SU-DHL-6 (cell line): Measurements from ENCODE around the gene SEMA6A.

ENCODE experiments used
- H2AFZ ChIP-seq: fragments of 200-600 bp; sonication (generic); 2 replicates; pipeline ENCODE4 v1.6.1; 2014; ENCODE audit warnings: low read depth, mild to moderate bottlenecking, moderate library complexity, mixed read lengths, antibody characterized with exemption, low read length; ENCODE audit not compliant: severe bottlenecking
- H3F3A ChIP-seq: fragments of 200-600 bp; shearing (Covaris generic); 2 replicates; pipeline ENCODE4 v1.6.0; 2016; ENCODE audit warnings: antibody characterized with exemption, mild to moderate bottlenecking; ENCODE audit not compliant: insufficient read depth
- H3K27ac ChIP-seq: fragments of 200-600 bp; sonication (generic); 2 replicates; pipeline ENCODE4 v1.5.1; 2016; ENCODE audit warnings: low read depth, mild to moderate bottlenecking, low read length, moderate library complexity, mixed read lengths
- H3K27me3 ChIP-seq: fragments of 200-600 bp; sonication (generic), shearing (Covaris generic); 2 replicates; pipeline ENCODE4 v1.6.0; 2014; ENCODE audit warnings: mild to moderate bottlenecking, low read length
- H3K36me3 ChIP-seq: fragments of 200-600 bp; sonication (generic); 2 replicates; pipeline ENCODE4 v1.6.1; 2014; ENCODE audit warnings: mild to moderate bottlenecking, low read length, mixed read lengths
- H3K4me2 ChIP-seq: fragments of 300-600, 200-600 bp; shearing (Covaris generic), sonication (generic); 2 replicates; pipeline ENCODE4 v1.6.0; 2014; ENCODE audit warnings: low read length, low read depth, mild to moderate bottlenecking; ENCODE audit not compliant: poor library complexity, severe bottlenecking
- H3K4me3 ChIP-seq: fragments of 200-600 bp; sonication (generic); 2 replicates; pipeline ENCODE4 v1.5.1; 2014; ENCODE audit warnings: antibody characterized with exemption, low read length, mild to moderate bottlenecking, mixed read lengths; ENCODE audit not compliant: insufficient read depth, poor library complexity, severe bottlenecking
- H3K79me2 ChIP-seq: fragments of 200-600 bp; sonication (generic); 2 replicates; pipeline ENCODE4 v1.6.1; 2014; ENCODE audit warnings: mild to moderate bottlenecking, low read length, moderate library complexity; ENCODE audit not compliant: insufficient read depth
- H3K9ac ChIP-seq: fragments of 200-600 bp; sonication (generic); 2 replicates; pipeline ENCODE4 v1.7.0; 2014; ENCODE audit warnings: mild to moderate bottlenecking, low read length
- H3K9me2 ChIP-seq: fragments of 200-600 bp; sonication (generic); replicated peaks from 2 replicates; pipeline ENCODE4 v1.6.1; 2014; ENCODE audit warnings: low read length; ENCODE audit not compliant: insufficient read depth
- H3K9me3 ChIP-seq: fragments of 200-600 bp; sonication (generic); 2 replicates; pipeline ENCODE4 v1.6.1; 2014; ENCODE audit warnings: low read length, mixed read lengths; ENCODE audit not compliant: insufficient read depth
- H4K20me1 ChIP-seq: fragments of 200-600 bp; sonication (generic); 2 replicates; pipeline ENCODE4 v1.6.1; 2014; ENCODE audit warnings: low read depth, mild to moderate bottlenecking, antibody characterized with exemption, low read length, moderate library complexity, mixed read lengths
- EZH2phosphoT487 ChIP-seq: fragments of 200-600 bp; sonication (generic), shearing (Covaris generic); conservative IDR thresholded peaks from 2 replicates; pipeline ENCODE4 v1.6.1; 2018; ENCODE audit warnings: mild to moderate bottlenecking, antibody characterized with exemption, low read length, moderate library complexity, mixed read lengths
- TF ChIP-seq, protein P1 (sequence below): fragments of 200-600 bp; sonication (generic); IDR thresholded peaks from one replicate; pipeline ENCODE4 v1.5.1; 2017; ENCODE audit warnings: antibody characterized with exemption, mild to moderate bottlenecking, low read length, moderate library complexity; ENCODE audit not compliant: insufficient read depth, poor library complexity, severe bottlenecking

Gene SEMA6A

DNA sequence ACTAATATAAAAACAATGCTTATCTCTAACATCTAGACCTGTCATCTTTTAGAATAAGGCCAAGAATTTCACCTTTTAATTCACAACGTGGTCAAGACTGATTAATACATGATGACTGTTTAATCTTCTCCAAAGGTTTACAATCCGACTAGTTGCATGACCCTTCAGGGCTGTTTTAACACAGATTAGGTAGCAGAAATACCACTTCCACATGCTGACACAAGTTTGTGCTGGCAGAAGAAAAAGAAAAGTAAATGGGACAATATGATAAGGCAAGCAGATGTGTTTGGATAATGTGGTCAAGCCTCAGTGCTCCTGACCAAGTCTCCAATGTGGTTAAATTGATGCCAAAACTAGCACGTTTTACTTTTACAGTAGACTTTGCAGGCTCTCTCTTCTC is 31.1 kb downstream of the SEMA6A start:
- Histone ChIP-seq H4K20me1 (no peaks in the 10 kb centered on the region), H3K4me2 (no peak overlapping the region), H3K27me3 (no peaks in the 10 kb centered on the region)

DNA sequence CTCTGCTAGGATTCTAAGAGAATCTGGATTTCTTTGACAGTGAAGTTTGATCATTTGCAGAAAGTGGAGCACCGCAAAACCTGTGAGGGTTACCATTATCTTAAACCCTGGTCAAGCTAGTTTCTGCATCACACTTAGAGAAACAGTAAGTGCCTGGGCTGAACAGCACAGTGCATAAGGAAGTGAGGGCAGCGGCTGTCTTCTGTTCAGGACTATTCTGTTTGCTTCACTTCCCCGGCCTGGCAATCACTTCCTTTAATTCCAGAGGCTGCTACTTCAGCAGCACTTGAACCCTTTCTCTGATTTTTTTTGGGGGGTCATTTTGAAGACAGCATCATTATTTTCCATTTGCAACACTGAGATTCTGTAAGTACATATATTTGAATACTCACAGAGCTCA is 32.0 kb downstream of the SEMA6A start:
- Histone ChIP-seq H3K4me3 (no peak overlapping the region), H3F3A (no peaks in the 10 kb centered on the region), H3K9ac (no peak overlapping the region), H3K27me3 (no peaks in the 10 kb centered on the region), H3K9me2 (no peaks in the 10 kb centered on the region), H3K36me3 (no peaks in the 10 kb centered on the region), H3K9me3 (peaks cover 7% of the 10 kb centered on the region; the same call in 1 of the 2 replicates), H2AFZ (no peak overlapping the region), H4K20me1 (no peaks in the 10 kb centered on the region), H3K27ac (no peak overlapping the region), H3K4me2 (no peak overlapping the region), H3K79me2 (no peaks in the 10 kb centered on the region)
- no peak for TF ChIP-seq EZH2phosphoT487
- TF ChIP-seq, protein P1, sequence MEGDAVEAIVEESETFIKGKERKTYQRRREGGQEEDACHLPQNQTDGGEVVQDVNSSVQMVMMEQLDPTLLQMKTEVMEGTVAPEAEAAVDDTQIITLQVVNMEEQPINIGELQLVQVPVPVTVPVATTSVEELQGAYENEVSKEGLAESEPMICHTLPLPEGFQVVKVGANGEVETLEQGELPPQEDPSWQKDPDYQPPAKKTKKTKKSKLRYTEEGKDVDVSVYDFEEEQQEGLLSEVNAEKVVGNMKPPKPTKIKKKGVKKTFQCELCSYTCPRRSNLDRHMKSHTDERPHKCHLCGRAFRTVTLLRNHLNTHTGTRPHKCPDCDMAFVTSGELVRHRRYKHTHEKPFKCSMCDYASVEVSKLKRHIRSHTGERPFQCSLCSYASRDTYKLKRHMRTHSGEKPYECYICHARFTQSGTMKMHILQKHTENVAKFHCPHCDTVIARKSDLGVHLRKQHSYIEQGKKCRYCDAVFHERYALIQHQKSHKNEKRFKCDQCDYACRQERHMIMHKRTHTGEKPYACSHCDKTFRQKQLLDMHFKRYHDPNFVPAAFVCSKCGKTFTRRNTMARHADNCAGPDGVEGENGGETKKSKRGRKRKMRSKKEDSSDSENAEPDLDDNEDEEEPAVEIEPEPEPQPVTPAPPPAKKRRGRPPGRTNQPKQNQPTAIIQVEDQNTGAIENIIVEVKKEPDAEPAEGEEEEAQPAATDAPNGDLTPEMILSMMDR = no peak

More for the DNA sequence above, 31.1 kb downstream of the SEMA6A start:
- Histone ChIP-seq H3K9me2 (no peaks in the 10 kb centered on the region), H3K9ac (no peak overlapping the region), H2AFZ (no peak overlapping the region), H3F3A (no peaks in the 10 kb centered on the region), H3K79me2 (no peaks in the 10 kb centered on the region), H3K9me3 (peaks cover 7% of the 10 kb centered on the region; the same call in 1 of the 2 replicates), H3K4me3 (no peak overlapping the region), H3K36me3 (no peaks in the 10 kb centered on the region), H3K27ac (no peak overlapping the region)
- TF ChIP-seq, protein P1 = no peak
- no peak for TF ChIP-seq EZH2phosphoT487

DNA sequence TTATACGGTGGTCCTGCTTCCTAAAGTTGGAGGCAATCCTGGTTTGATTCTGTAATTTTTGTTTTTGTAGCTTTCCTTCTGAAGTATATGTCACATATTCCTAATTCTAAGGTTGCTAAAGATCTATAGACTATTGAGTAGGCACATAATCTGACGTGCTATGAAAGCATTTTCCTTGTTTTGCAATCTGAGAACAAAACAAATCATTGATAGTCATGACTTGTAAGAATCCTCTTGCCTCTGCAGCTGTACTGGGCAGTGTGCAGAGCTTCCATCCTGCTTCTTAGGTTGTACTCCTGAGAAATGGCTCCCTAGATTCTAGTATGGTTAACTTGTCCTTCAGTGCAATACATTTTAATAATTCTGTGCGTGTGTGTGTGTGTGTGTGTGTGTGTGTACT is 35.4 kb downstream of the SEMA6A start:
- Histone ChIP-seq H3K4me3 (no peak overlapping the region), H2AFZ (no peak overlapping the region), H3K36me3 (no peaks in the 10 kb centered on the region), H3K27ac (no peak overlapping the region), H4K20me1 (no peaks in the 10 kb centered on the region), H3K9ac (no peak overlapping the region), H3K79me2 (no peaks in the 10 kb centered on the region), H3K9me3 (no peaks in the 10 kb centered on the region), H3F3A (no peaks in the 10 kb centered on the region), H3K9me2 (no peaks in the 10 kb centered on the region), H3K4me2 (no peak overlapping the region), H3K27me3 (no peaks in the 10 kb centered on the region)
- TF ChIP-seq, protein P1 = no peak
- no peak for TF ChIP-seq EZH2phosphoT487
